H54 (cell line): ENCODE measurements around the gene ZBTB40.

Experiments used
- DNase-seq: peaks from one replicate; pipeline ENCODE4 v3.0.0; 2011; ENCODE audit warnings: low spot score, mixed read lengths; ENCODE audit not compliant: insufficient read length
- FAIRE-seq: peaks from 3 replicates; lab custom pipeline; 2011; peaks lifted over from hg19 to GRCh38; lab: Jason Lieb, UNC
- POLR2A ChIP-seq: IDR thresholded peaks from 2 replicates; pipeline ENCODE4 v1.6.1; 2011; ENCODE audit warnings: low read depth, mild to moderate bottlenecking, low read length

Gene ZBTB40

DNA sequence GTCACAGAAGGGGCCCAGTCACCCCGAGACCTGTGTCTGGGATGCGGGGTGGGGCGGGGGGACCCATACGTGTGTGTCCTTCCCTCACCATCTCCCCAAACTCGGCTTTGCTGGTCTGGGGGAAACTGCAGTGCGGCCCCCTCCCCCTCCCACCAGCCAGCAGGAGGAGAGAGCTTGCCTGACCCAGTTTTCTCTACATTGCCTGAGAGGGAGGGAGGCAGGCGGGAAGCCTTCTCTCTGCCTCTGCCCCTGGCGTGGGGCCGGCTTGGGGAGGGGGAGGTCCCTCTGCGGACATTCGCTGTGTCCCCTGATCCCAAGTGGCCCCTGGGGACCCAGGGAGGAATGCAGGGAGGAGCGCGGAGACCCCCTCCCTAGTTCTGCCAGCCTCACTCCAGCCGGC, 115.5 kb downstream of the ZBTB40 start:
- no peak for DNase-seq
- FAIRE-seq = no peak
- TF ChIP-seq POLR2A = no peak

DNA sequence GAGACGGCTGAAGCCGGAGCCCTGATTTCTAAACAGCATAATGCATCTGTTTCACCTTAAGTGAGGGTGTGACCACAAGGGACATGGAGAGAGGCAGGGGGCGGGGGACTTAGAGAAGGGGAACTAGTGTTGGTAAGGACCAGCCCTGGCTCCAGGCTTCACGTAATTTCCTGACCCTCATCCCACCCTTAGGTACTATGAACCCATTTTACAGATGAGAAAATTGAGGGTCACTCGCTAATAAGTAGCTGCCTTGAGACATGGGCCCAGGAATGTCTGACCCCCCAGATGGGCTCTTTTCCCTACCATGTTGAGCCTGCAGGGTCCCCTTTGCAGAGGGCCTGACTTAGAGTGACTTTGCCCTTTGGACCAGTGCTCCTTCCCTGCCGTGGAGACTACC, 116.3 kb downstream of the ZBTB40 start:
- FAIRE-seq (no peak), DNase-seq (no peak)
- TF ChIP-seq POLR2A = no peak

DNA sequence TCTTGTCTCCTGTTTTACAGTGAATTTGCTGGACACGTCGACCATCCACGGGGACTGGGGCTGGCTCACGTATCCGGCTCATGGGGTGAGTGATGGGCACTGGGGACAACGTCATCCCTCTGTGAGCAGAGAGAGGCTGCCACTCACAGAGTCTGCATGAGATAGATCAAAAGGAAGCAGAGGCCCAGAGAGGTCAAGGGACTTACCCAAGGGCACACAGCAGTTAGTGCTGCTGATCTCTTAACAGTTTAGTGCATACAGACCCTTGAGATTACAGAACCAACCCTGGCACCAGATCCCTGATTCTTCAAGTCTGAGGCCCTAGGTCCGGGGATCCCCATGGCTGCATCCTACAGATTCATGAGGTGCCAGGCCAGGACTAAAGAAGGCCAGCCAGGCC, 117.6 kb downstream of the ZBTB40 start:
- FAIRE-seq = no peak
- no peak for DNase-seq
- no peak for TF ChIP-seq POLR2A

DNA sequence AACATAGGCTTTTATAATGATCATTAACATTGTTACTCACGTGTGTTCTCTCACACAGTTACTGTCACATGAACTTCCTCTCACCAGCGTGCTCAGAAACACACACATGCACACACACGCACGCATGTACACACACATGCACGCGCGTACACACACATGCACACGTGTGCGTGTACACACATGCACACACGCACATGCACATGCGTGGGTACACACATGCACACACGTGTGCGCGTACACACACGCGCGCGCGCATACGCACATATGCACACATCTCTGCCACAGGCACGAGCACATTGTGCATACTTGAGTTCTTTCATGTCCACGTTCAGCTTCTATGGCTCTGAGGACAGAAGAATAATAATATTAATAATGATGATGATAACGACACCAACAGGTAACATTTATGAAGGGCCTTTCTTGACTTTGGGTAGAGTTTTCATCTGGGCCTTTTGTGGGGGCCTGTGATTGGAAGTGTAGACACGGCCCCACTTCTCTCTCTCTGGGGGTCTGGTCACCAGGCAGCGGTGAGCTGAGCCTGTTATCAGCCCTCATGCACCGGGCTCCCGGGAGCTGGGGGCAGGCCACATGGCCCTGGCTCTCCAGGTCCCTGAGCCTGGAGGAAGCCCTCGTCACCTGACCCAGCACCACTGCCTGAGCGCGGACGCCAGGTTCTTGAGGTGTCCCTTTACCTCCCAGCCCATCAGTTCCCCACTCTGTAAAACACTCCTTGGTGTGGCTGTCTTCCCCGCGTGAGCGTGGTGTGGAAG, 118.7 kb downstream of the ZBTB40 start:
- no peak for FAIRE-seq
- TF ChIP-seq POLR2A = no peak

DNA sequence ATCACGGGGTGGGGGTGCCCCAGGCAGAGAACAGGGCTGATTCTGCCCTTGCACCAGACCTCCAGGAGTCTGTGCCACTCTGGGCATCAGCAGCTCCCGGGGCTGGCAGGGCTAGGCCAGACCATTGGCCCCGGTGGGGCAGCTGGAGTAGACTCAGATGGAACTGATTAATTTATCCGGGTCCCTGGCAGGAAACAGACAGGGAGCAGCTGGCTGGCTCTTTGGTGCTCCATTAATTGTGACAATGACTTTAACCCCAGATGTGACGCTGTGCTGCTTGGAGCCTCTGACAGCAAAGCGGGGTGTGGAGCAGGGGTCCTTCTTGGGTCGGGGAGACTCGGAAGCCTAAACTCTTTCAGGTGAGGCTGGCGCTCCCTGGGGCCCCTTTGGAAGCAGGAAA, 121.2 kb downstream of the ZBTB40 start:
- FAIRE-seq = no peak
- no peak for DNase-seq
- TF ChIP-seq POLR2A = no peak

More for the DNA sequence above, 118.7 kb downstream of the ZBTB40 start:
- no peak for DNase-seq

DNA sequence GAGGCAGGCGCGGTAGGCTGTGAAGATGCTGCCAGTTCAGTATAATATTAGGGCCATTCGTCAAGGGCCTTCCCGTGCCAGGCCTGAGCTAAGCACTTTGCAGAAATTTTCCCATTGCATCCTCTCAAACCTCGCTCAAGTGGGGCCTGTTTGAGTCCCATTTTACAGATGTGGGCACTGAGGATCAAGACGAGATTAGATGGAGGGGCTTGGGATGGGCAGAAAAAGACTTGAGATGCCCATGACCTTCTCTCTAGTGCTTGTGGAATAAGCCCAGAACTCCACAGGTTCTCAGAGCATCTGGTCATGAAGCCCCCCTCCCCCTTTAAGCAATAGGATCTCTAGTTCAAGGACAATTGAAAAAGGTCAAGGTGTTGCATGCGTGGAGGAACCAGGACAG, 121.6 kb downstream of the ZBTB40 start:
- FAIRE-seq = no peak
- DNase-seq = no peak
- no peak for TF ChIP-seq POLR2A

DNA sequence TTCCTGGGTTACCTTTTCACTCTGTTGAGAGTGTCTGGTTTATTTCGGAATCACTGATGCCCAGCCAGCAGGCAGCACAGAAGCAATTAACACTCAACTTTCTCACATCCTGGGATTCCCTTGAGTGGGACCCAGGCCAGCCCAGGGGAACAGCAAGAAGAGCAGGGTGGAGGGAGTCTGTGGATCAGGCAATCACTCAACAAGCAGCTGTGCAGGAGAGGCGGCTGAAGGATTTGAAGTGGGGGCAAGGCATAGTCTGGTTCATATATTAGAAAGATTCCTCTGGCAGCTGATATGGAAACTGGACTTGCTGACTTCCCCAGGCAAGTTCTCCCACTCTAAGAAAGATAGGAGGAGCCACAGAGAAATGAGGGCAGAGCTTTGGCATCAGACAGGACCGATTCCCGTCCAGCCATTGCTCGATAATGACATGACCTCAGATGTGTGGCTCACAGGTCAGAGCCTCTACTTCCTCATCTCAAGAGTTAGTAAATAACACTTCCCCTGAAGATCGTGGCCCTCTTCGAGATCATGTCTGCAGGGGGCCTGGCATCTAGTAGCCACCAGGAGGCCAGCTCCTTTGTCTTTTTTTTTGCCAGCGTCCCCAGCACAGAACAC, 124.0 kb downstream of the ZBTB40 start:
- FAIRE-seq = no peak
- no peak for DNase-seq
- no peak for TF ChIP-seq POLR2A

DNA sequence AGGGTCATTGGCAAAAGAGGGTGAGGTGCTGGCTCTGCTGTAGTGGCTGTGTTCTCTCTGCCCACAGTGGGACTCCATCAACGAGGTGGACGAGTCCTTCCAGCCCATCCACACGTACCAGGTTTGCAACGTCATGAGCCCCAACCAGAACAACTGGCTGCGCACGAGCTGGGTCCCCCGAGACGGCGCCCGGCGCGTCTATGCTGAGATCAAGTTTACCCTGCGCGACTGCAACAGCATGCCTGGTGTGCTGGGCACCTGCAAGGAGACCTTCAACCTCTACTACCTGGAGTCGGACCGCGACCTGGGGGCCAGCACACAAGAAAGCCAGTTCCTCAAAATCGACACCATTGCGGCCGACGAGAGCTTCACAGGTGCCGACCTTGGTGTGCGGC, 124.5 kb downstream of the ZBTB40 start:
- FAIRE-seq (no peak), DNase-seq (no peak)
- no peak for TF ChIP-seq POLR2A

DNA sequence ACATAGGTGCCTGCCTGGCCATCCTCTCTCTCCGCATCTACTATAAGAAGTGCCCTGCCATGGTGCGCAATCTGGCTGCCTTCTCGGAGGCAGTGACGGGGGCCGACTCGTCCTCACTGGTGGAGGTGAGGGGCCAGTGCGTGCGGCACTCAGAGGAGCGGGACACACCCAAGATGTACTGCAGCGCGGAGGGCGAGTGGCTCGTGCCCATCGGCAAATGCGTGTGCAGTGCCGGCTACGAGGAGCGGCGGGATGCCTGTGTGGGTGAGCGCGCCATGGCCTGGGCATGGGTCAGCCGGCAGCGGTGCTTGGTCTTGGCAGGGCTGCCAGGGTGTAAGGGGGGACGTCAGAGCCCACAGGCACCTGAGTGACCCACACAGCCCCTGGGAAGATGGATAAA, 125.0 kb downstream of the ZBTB40 start:
- TF ChIP-seq POLR2A = no peak
- DNase-seq (no peak), FAIRE-seq (no peak)

DNA sequence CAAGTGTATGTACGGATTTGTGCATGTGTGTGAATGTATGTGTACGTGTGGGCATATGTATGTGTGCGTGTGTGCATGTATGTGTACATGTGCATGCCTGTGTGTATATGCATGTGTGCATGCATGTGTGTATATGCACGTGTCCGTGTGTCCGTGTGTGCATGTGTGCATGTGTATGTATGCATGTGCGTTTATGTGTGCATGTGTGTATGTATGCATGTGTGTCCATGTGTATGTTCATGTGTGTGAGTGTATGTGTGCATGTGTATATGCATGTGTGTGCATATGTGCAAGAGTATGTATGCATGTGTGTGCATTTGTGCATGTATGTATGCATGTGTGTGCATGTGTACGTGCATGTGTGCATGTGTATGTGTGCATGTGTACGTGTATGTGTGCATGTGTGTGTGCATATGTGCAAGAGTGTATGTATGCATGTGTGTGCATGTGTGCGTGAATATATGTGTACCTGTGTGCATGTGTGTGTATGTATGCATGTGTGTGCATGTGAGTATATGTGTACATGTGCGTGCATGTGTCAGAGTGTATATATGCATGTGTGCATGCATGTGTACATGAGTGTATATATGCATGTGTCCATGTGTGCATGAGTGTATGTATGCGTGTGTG, 127.2 kb downstream of the ZBTB40 start:
- FAIRE-seq = no peak
- DNase-seq = no peak
- TF ChIP-seq POLR2A = no peak

DNA sequence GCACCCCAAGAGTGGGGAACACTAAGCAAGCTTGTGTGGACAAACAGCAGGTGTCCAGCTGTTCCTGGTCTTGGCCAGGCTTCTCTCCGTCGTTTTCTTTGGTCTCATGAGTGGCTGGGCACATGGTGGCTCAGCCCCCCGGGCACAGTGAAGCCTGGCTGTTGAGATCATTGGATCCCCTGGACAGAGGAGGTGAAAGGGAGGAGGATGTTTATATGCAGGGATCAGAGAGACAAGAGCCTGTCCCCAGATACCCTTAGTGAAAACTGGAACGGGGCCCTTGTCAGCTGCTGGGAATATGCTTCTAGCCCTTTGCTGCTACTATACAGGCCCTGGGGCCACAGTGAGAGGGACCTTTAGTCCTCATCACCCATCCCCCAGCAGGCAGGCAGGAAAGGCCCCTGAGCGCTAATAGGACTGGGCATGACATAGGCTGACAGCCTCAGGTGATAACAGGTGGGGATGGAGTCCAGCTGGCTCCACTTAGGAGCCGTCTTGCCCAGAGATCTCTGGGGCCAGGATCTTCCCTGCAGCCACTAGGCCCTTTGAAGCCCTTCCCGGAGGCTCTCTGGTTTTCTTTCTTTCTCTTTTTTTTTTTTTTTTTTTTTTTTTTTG, 128.0 kb downstream of the ZBTB40 start:
- FAIRE-seq (no peak), DNase-seq (no peak)
- no peak for TF ChIP-seq POLR2A
